Heart left ventricle (tissue), 13 donors: ENCODE results near the gene TET1.

Source experiments
- POLR2A ChIP-seq, 2 donors: fragments of 450-650 bp; IDR thresholded peaks; one replicate each; pipeline ENCODE4 v1.6.1; 2017; ENCODE audit warnings: antibody characterized with exemption in 2 of 2, mild to moderate bottlenecking in 2 of 2, moderate library complexity in 2 of 2
- TF ChIP-seq, protein P1 (sequence below), 12 donors: fragments of 200-600 bp; sonication (generic) in 4 of 12; IDR thresholded peaks; one replicate each; pipeline versions ENCODE4 v1.5.0 to v1.8.0; 2018 to 2022; ENCODE audit warnings: antibody characterized with exemption in 12 of 12, mild to moderate bottlenecking in 5 of 12
- donor health status: ischemic (EF 13 %, LVEDD 7.1; RV severe dilation, severe dysfunction).
- donor health status: DM: no; HTN: yes; CAD: no.
- donor health status: DM: no; HTN: no; CAD: no.
- donor health status: ischemic (EF 25% LVEDD 6.9; RV normal size, moderate dysfunction).
- donor health status: ischemic (EF 25% LVEDD 5.7; RV mildly dilated, moderate dysfunction).
- donor health status: ischemic (EF 35%, LVEDD 5.7; RV mildly dilated, moderate dysfunction).
- donor health status: nonischemic (EF 11% LVEDD 7.7; RV severe dilation, severe dysfunction).
- donor health status: DM: yes; HTN: yes; CAD: no.
- donor health status: PGD.
- donor health status: ischemic (EF 29% LVEDD 5.4; RV normal size, mild dysfunction).
- donor health status: nonischemic (EF 23%, LVEDD 6.1; RV moderate dilation, normal function).

DNA sequence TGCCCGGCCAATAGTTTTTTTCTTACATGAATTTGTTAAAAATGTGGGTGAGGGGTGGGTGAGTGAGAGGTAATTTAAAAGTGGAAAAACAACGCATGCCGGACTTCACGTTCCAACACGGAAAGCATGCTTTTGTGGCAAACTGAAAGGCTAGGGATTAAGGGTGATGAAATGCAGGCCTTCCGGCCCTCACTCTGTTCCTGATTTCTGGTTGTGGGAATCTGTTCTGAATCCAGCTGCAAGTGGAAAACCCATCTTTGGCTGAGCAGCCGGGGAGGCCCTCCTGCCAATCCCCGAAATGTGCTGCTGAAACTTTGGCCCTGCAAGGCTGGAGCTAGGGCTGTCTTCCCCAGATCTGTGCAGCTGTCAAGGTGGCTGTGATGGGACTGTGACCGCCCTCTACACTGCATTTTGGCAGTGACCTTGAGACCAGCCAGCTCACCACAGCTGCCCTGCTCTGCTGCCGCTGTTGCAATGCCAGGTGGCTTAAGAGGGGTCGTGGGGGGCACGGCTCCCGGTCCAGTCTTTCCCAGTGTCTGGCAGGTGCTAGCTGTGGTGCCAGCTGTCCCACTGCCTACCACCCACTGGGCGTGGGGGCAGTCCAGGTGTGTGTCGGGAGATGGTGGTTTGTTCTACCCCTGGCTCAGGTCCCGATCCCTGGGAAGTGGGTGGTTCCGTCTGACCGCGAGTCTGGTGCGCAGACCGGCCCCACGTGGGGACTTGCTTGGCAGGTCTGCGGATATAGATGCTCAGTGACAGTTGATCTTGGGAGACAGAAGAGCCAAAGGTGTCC is 39.0 kb downstream of the TET1 start:
- TF ChIP-seq, protein P1, sequence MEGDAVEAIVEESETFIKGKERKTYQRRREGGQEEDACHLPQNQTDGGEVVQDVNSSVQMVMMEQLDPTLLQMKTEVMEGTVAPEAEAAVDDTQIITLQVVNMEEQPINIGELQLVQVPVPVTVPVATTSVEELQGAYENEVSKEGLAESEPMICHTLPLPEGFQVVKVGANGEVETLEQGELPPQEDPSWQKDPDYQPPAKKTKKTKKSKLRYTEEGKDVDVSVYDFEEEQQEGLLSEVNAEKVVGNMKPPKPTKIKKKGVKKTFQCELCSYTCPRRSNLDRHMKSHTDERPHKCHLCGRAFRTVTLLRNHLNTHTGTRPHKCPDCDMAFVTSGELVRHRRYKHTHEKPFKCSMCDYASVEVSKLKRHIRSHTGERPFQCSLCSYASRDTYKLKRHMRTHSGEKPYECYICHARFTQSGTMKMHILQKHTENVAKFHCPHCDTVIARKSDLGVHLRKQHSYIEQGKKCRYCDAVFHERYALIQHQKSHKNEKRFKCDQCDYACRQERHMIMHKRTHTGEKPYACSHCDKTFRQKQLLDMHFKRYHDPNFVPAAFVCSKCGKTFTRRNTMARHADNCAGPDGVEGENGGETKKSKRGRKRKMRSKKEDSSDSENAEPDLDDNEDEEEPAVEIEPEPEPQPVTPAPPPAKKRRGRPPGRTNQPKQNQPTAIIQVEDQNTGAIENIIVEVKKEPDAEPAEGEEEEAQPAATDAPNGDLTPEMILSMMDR (IDR thresholded peaks at IDR 0.05), result no peak
- TF ChIP-seq POLR2A (IDR thresholded peaks at IDR 0.05), result no peak
